Measurements from ENCODE around the gene FYN. TPM values are rescaled to one million over a fixed set of nuclear protein-coding genes. Genes with fewer than 3 reads are reported as not detected.

Gene FYN
- total and polyA plus RNA-seq, 2 donors from 2014 or later: 34.5 to 52.4 TPM

DNA sequence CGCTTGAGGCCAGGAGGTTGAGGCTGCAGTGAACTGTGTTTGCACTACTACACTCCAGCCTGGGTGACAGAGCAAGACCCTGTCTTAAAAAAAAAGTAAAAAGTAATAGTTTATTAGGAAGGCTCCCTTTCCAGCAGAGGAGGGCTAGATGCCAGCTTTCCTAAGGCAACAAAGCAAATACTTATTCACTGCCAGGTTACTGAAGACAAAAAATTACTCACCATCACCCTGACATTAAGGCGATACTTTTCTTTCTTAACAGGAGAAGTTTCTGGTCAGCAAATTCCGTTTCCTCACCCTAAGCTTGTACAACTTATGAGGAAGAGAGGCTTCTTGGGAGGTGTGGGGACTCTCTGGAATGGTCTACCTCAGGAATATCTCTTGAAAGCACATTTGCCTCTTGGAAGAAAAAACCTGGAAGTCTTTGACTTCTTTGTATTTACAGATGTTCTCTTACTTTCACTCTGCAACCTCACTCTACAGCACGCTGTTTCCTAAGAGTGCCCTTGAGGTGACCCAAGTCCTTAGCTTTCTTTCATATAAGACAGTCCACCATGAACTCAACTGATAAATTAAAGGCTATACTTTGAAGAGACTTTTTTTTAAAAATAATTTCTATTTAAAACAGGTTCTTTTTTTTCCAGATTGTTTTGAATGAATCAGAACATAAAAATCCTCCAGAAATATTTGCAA is 214.6 kb downstream of the FYN start:
- H3K9ac ChIP-seq (ENCODE audit: low read length in 3 of 3): no peak overlapping the region
- H3K27ac ChIP-seq (ENCODE audit: low read depth in 2 of 2, low read length in 2 of 2): no peak overlapping the region
- DNase-seq (no peak), FAIRE-seq (peak; percentile 52)
- no peaks in the 10 kb centered on the region for H3K9me3 ChIP-seq (ENCODE audit: control insufficient read depth in 2 of 3, insufficient read depth in 1 of 3, low read length in 3 of 3)
- no peaks in the 10 kb centered on the region for H3K36me3 ChIP-seq (ENCODE audit: control insufficient read depth in 2 of 3, insufficient read depth in 3 of 3, low read length in 3 of 3)
- H3K27me3 ChIP-seq (ENCODE audit: control insufficient read depth, insufficient read depth, low read length): no peaks in the 10 kb centered on the region
- intact Hi-C loops (cut with DNase I): no loop called here
- H3K4me1 ChIP-seq (ENCODE audit: control insufficient read depth in 2 of 3, insufficient read depth in 2 of 3, low read depth in 1 of 3, low read length in 3 of 3): peaks cover 5 to 9% (median 7%) of the 10 kb centered on the region in 3 donors
- TF ChIP-seq, protein P1, sequence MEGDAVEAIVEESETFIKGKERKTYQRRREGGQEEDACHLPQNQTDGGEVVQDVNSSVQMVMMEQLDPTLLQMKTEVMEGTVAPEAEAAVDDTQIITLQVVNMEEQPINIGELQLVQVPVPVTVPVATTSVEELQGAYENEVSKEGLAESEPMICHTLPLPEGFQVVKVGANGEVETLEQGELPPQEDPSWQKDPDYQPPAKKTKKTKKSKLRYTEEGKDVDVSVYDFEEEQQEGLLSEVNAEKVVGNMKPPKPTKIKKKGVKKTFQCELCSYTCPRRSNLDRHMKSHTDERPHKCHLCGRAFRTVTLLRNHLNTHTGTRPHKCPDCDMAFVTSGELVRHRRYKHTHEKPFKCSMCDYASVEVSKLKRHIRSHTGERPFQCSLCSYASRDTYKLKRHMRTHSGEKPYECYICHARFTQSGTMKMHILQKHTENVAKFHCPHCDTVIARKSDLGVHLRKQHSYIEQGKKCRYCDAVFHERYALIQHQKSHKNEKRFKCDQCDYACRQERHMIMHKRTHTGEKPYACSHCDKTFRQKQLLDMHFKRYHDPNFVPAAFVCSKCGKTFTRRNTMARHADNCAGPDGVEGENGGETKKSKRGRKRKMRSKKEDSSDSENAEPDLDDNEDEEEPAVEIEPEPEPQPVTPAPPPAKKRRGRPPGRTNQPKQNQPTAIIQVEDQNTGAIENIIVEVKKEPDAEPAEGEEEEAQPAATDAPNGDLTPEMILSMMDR (IDR thresholded peaks at IDR 0.05; ENCODE audit: borderline replicate concordance, extremely low read depth, insufficient read depth): no peak
- H3K4me3 ChIP-seq (ENCODE audit: low read length in 3 of 3): no peak overlapping the region

DNA sequence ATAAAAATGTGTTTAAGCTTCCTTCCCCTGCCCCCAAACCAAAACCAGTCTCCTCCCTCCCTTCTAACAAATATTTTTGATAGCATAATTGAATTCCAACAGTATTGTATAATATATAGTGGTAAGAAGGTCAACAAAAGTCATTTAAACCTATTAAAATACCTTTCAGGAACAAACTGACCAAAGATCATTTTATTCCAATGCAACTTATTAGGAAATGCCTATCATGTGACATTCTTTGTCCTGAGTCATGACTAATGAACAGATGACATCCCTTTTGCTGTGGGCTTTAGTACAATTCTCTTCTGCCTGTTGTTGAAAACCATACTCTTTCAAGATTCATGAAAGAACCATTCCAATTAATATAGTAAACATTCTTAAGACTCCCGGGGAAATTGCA is 216.1 kb downstream of the FYN start:
- FAIRE-seq: no peak
- intact Hi-C loops (cut with DNase I): no loop called here
- no peak for DNase-seq
- TF ChIP-seq, protein P1 (IDR thresholded peaks at IDR 0.05; ENCODE audit: borderline replicate concordance, extremely low read depth, insufficient read depth): no peak
- no peak overlapping the region for H3K4me3 ChIP-seq (ENCODE audit: low read length in 3 of 3)
- H3K9ac ChIP-seq (ENCODE audit: low read length in 3 of 3): no peak overlapping the region
- H3K27ac ChIP-seq (ENCODE audit: low read depth in 2 of 2, low read length in 2 of 2): no peak overlapping the region
- no peaks in the 10 kb centered on the region for H3K9me3 ChIP-seq (ENCODE audit: control insufficient read depth in 2 of 3, insufficient read depth in 1 of 3, low read length in 3 of 3)
- no peaks in the 10 kb centered on the region for H3K36me3 ChIP-seq (ENCODE audit: control insufficient read depth in 2 of 3, insufficient read depth in 3 of 3, low read length in 3 of 3)
- H3K27me3 ChIP-seq (ENCODE audit: control insufficient read depth, insufficient read depth, low read length): no peaks in the 10 kb centered on the region
- H3K4me1 ChIP-seq (ENCODE audit: control insufficient read depth in 2 of 3, insufficient read depth in 2 of 3, low read depth in 1 of 3, low read length in 3 of 3): no peaks in the 10 kb centered on the region

DNA sequence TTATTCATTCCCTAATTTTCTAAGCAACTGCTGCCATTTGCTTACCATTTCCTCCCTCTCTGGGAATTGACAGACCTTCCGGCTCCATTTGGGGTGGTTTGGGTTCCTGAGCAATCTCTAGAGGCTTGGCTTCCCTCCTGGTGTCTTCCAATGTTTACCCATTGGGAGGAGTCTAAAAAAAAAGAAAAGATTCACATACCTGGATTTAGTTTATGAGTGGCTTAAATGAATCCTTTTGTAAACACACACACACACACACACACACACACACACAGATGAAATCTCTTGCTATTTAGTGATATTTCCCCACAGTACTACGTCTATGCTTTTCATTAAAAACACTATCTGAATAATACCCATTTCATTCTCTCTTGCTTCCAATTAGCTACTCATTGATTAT is 219.3 kb downstream of the FYN start:
- DNase-seq (no peak), FAIRE-seq (no peak)
- Histone ChIP-seq H3K4me1 (ENCODE audit: control insufficient read depth in 2 of 3, insufficient read depth in 2 of 3, low read depth in 1 of 3, low read length in 3 of 3) (no peaks in the 10 kb centered on the region), H3K27me3 (ENCODE audit: control insufficient read depth, insufficient read depth, low read length) (no peaks in the 10 kb centered on the region), H3K4me3 (ENCODE audit: low read length in 3 of 3) (no peak overlapping the region), H3K9ac (ENCODE audit: low read length in 3 of 3) (no peak overlapping the region), H3K9me3 (ENCODE audit: control insufficient read depth in 2 of 3, insufficient read depth in 1 of 3, low read length in 3 of 3) (no peaks in the 10 kb centered on the region), H3K27ac (ENCODE audit: low read depth in 2 of 2, low read length in 2 of 2) (no peak overlapping the region), H3K36me3 (ENCODE audit: control insufficient read depth in 2 of 3, insufficient read depth in 3 of 3, low read length in 3 of 3) (no peaks in the 10 kb centered on the region)
- intact Hi-C loops (cut with DNase I): no loop called here
- TF ChIP-seq, protein P1 (IDR thresholded peaks at IDR 0.05; ENCODE audit: borderline replicate concordance, extremely low read depth, insufficient read depth): no peak

DNA sequence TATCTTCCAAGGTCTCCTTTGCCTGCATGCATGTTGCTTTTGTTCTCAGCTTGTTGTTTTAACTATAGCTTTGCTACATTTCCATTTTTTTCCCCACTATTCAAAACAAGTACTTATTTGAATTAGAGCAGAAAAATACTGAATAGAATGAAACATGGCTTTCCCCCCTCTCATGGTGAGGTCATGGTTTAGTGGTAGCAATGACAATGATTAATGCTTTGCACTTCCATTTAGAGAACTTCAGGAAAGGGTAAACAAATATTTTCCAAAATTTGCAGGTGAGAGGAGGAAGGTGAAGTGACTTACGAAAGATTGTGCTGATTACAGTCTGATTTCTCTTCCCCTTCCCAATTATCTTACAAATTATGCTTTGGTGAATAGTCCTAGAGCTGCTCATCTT is 219.8 kb downstream of the FYN start:
- TF ChIP-seq, protein P1 (IDR thresholded peaks at IDR 0.05; ENCODE audit: borderline replicate concordance, extremely low read depth, insufficient read depth): no peak
- Histone ChIP-seq H3K36me3 (ENCODE audit: control insufficient read depth in 2 of 3, insufficient read depth in 3 of 3, low read length in 3 of 3) (no peaks in the 10 kb centered on the region), H3K9ac (ENCODE audit: low read length in 3 of 3) (no peak overlapping the region), H3K27me3 (ENCODE audit: control insufficient read depth, insufficient read depth, low read length) (no peaks in the 10 kb centered on the region), H3K4me1 (ENCODE audit: control insufficient read depth in 2 of 3, insufficient read depth in 2 of 3, low read depth in 1 of 3, low read length in 3 of 3) (no peaks in the 10 kb centered on the region), H3K27ac (ENCODE audit: low read depth in 2 of 2, low read length in 2 of 2) (no peak overlapping the region), H3K4me3 (ENCODE audit: low read length in 3 of 3) (no peak overlapping the region), H3K9me3 (ENCODE audit: control insufficient read depth in 2 of 3, insufficient read depth in 1 of 3, low read length in 3 of 3) (no peaks in the 10 kb centered on the region)
- intact Hi-C loops (cut with DNase I): no loop called here
- FAIRE-seq (no peak), DNase-seq (no peak)
